ENCODE measurements around the gene SLC25A43.

GRCh38 chrX:119402588-119402987 lies 3.5 kb downstream of the SLC25A43 start:
- TF ChIP-seq CTCF (IDR thresholded peaks at IDR 0.05; ENCODE audit: poor library complexity): no peak
- TF ChIP-seq EZH2 (IDR thresholded peaks at IDR 0.05; ENCODE audit: borderline replicate concordance): no peak
